GM19395 (cell line): Measurements from ENCODE around the gene GADL1.

Experiments
- ATAC-seq: cut with Tn5 transposase; IDR thresholded peaks from one replicate; pipeline ENCODE4 v1.9.1; 2021; ENCODE audit warnings: mild to moderate bottlenecking, moderate library complexity; ENCODE audit not compliant: unreplicated experiment

Gene GADL1

DNA sequence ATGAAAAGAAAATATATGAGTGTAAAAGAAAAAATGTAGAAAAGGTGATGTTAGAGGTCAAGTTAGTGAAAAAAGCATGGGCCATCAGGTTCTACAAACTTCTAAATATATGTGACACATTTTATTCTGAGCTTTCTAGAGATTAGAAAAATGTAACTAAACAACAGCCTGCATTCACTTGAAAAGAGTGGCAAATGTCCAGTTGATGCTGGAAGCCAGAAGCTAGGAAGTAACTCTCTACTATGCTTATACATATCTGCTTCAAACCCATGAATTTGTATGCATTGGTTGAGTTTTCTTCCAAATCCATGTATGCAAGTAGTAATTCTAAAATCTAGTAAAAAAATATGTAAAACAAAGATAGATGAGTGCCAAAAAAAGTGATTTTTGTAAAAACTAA is 164.5 kb downstream of the GADL1 start:
- no peak for ATAC-seq

DNA sequence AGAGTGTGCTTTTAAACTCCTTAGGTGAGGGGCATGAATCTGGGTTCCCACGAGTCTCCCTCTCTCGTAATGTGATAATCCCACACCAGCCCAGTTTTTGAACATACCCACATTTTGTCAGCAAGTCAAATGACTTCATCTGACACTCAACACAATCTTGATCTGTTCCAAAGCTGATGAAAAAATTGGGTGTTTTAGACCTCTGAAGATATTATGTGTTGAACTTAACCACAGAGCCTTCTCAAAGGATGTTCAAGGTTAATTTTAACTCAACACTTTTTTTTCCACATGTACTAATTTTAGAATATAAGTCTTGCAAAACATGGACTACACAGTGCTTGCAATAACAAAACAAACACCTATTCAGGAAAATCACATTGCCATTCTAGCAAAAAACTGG is 164.9 kb downstream of the GADL1 start:
- ATAC-seq = no peak

DNA sequence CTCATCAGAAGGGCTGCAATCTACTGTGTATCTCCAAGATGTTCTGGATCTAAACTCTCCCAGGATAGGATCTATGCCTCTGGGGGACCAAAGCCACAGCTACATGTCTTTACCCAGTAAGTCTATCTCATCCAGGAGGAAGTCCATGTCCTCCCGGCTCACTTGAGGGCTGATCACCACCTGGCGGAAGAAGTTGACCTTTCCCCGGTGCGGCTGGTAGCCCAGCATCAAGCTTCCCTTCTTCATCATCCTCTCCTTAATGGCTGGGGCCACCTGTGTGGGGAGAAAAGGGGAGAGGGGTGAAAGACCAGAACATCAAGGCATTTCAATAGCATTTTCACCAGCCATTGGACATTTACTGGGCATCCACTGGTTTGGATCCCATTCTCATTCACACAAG is 166.3 kb downstream of the GADL1 start:
- ATAC-seq = no peak

DNA sequence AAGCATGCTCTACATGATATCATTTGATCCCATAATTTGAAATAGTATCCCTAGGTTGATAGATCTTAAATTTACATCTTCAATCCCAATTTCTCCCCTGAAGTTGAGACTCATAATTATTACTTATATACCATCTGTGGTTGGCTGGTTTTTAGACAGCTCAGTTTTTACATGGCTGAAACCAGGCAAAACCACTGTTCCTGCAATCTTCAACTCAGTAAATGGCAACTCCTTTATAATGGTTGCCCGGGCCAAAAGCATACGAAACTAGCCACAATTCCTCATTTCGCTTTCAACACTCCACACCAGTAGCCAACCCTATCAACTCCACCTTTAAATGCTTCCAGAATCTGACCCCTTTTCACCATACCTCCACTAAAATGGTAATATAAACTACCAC is 169.6 kb downstream of the GADL1 start:
- no peak for ATAC-seq

DNA sequence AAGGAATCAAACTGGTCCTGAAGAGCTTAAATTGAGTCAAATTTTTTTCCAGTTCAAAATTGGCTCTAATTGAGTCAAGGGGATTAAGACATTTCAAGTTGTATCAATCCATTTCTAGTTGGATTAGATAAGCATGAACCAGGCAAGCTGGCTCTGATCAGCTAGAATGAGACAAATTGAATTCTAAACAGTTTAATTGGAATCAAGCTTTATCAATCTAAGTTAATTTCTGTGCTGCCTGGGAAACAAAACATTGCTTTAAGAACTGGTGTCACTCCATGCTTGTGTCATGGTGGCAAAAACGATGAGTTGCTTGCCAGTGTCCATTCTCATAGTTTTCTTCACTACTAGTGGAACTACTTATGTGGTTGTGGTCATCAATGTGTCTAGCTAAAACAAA is 171.2 kb downstream of the GADL1 start:
- ATAC-seq = no peak

DNA sequence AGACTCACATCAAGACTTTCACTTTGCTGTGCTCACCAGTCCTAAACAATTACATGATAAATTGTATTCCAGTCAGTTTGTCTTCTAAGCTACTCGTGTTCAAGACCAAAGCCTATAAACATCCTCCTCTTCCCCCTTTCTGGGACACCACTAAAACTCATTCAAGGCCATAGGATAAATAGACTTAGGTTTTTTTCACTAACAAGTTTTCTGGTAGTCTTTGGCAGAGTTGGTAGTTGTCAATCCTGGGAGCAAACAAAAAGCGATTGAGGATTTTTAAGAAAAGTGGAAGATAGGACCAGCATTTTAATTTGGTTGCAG is 173.2 kb downstream of the GADL1 start:
- ATAC-seq = no peak

DNA sequence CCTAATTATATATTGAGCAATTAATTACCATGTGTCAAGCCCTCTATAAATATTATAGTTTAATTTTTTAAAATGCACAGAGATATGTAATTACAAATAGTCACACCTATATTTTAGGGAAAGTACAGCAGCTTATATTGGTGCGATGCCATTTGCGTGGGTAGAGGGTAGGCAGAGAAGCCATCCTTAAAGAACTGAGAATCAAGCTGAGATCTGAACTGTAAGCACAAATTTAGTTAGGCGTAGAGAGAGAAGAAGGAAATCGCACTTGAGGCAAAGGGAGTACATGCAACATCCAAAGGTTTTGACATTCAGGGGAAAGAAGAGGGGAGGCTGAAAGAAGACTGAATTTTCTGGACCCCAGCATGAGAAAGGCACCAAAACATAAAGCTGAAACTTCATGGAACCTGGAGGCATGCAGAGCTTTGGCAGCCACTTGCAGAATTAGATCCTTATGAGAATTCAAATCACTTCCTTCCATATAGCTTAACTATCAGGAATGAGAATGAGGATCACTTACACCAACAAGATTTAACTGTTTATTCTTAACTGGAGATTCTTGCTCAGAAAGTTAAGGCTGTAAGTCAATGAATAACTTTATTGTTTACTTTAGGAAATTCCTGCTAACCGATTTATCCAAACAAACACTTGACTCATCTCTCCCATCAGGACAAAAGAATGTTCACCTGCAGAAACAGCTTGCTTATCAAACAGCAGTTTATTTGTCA is 173.7 kb downstream of the GADL1 start:
- ATAC-seq = no peak

DNA sequence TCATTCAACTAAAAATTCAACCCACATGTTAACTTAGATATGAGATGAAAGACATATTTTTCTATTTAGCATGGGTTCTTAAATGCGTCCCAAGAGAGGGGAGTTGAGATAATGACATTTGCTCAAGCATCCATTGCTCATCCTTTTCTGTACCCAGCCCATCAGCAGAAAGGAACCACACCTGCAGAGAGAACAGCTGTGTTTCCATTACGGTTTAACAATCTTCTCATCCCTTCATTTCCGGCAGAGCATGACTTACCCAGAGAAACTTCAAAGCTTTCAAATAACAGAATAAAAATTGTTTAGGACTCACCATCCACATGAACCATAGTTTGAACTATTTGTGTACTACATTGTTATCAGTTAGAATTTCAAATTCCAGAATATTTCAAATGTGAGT is 174.9 kb downstream of the GADL1 start:
- no peak for ATAC-seq

DNA sequence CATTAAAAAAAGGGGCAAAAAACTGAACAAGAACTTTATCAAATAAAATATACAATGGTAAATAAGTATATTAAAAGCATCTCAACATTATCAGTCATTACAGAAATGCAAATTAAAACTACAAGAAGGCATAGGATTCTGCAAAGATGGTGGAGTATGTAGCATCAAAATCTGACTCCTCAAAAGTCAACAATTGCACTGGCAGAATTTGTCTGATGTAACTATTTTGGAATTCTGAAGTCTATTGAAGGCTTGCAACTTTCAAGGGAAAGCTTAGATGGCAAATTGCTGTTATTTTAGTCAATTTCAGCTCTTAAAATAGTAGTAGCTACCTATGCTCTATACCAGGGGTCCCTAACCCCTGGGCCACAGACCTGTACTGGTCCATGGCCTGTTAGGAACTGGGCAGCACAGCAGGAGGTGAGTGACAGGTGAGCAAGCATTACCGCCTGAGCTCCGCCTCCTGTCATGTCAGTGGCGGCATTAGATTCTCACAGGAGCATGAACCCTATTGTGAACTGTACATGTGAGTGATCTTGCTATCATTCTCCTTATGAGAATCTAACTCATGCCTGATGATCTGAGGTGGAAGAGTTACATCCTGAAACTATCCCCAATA is 180.5 kb downstream of the GADL1 start:
- ATAC-seq = no peak

DNA sequence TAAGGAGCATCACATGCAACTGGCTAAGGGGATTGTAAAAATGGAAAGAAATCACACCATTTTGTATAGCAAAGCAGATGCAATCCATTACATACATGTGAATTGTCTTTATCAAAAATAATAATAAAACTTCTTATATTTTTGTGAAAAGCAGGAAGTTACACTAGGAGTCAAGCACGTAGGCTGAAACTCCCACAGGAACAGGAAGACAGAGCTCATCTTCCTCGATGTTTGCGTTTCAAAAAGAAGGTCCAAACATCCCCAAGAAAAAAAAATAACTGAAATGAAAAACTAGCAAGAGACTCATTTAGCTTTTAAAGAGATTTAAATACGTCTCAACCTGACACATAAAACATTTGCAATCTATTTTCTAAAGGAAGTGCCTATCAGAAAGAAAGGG is 181.5 kb downstream of the GADL1 start:
- no peak for ATAC-seq

DNA sequence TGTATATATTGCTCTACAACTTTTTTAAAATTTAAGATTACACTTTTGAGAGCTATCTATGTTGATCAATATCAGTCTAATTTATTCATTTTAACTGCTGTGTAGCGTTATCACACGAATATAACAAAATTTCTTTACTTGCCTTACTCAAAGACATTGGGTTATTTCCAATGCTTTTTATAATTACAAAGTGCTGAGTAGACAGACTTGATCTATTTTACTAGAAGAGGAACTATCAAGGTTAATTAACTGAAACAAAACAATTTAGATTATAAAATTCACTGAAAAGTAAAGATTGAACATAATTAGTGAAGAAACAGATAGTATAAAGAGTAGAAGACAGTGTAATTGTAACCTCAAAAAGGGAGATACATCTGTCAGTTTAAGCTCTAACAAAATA is 182.6 kb downstream of the GADL1 start:
- no peak for ATAC-seq

DNA sequence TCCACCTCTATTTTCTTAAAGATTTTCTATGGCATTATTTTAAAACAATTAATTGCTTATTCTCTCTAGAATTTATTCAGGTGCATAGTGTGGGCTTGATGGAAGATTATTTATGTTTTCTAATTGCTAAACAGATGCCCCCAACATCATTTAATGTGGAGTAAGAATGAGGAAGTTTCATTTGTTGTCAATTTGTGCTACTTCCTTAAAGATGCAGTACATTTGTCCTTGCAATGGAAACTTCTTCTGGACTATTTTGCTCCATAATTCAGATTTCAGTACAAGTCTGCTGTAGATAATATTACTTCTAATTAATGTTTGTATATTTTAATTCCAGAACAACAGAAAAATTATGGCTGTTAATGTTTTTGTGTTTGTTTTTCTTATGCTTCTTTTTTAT is 183.3 kb downstream of the GADL1 start:
- no peak for ATAC-seq

DNA sequence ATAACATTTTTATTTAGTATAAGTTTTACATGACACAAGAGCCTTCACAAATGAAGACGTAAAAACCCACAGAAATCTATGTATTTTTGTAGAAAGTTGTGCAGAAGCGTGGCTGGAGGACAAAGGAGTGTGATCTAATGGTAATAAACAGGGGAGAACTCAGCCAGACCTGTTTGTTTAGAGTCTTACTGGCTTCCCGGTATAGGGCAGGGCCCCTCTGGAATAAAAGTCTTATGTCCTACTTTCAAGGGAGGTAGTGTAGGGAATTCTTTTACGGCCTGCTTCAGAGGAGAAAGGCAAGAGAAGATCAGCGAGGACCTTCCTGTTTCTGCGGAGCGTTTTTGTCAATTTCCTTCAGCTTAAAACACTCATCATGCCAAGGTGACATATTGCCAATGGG is 184.4 kb downstream of the GADL1 start:
- no peak for ATAC-seq

DNA sequence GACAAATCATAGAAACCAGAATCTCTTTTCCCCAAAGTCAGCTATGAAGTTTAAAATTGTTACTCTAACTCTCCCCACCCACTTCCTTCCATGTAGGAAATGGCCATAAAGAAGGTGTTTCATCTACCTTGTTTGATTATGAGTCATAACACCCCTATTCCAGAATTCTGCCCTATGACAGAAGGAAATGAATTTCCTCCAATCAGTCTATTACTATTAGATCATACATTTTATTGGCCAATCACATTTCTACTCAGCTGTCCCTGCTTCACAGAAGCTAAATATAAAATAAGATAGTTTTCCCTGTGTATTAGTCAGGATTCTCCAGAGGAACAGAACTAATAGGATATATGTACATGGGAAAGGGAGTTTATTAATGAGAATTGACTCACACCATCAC is 186.0 kb downstream of the GADL1 start:
- no peak for ATAC-seq

DNA sequence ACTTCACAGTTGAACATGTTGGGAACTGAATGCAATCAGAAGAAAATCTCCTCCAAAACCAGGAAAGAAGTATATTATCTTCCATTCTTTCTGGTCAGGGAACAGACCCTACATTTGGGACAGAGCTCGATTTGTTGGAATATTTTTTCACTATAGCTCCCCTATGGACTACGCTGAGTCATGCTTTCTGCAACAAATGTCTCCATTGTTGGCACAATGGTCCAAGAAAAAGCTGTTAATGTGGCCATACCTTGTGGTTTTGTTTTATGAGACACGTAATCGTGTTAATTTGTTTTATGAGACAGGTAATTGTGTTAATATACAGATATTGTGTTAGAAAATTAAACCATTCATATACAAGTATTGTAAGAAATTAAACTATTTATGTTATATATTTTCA is 186.6 kb downstream of the GADL1 start:
- no peak for ATAC-seq

DNA sequence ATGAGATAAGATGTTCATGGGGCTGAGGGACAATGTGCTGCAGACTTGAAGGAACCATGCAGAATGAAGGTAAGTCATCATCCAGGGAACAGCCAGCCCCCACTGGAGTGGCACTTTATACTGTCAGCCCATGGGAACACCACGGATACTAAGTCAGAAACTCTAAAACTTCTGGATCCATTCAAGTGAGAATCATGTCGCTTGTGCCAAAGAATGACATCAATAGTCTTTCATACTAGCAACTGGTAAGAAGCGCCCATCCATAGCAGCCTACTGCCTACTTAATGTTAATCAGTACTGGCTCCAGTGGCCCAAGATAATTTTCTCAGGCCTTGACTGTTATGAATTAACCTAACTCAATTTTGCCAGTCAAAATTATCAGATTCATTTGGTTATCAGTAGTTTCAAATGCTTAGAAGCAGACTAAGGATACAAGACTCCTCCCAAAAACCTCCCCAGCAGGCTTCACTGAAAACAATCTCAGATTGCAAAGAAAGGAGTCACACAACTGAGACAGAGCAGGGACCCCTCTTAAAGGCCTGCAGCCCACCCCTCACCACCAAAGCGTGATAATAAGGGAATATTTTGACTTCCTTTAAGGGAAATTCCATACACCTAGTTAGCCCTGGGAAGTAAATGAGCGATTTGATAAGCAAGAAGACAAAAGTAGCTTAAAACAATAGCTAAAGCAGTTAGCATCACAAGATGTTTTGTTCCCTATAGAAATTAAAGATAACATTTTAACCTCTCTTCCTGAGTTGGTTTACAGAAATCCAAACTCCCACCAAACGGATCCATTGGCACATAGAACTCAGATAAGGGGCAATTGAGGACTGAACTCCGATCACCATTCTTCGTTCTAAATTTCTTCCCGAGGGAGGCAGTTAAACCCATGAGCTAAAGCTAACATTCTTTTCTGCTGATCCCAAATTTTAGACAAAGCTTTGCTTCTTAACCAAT is 189.2 kb downstream of the GADL1 start:
- ATAC-seq = no peak

DNA sequence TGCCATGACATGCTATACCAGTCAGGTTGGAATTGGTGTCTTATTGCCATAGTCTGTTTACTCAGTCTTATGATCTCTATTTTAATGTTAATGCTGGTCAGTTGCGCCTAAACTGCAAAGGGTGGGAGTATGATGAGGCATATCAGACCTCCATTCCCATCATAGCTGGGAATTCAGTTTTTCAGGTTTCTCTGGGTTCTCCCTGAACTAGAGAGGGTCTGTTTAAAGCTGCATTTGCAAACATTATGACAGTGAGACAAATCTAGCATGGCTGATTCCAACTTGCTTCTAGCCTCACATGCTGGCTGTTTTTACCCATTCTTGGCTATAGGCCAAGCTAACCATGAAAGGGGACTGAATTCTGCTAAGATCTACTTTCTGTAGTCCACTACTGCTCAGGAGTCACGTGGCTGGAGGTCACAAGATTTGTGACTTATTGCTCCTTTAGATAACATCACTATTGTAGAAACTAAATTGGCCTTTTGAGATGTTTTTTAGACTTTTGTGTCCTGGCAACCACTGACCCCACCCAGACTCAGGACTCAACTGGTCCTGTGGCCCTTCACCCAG is 191.5 kb downstream of the GADL1 start:
- ATAC-seq = no peak

DNA sequence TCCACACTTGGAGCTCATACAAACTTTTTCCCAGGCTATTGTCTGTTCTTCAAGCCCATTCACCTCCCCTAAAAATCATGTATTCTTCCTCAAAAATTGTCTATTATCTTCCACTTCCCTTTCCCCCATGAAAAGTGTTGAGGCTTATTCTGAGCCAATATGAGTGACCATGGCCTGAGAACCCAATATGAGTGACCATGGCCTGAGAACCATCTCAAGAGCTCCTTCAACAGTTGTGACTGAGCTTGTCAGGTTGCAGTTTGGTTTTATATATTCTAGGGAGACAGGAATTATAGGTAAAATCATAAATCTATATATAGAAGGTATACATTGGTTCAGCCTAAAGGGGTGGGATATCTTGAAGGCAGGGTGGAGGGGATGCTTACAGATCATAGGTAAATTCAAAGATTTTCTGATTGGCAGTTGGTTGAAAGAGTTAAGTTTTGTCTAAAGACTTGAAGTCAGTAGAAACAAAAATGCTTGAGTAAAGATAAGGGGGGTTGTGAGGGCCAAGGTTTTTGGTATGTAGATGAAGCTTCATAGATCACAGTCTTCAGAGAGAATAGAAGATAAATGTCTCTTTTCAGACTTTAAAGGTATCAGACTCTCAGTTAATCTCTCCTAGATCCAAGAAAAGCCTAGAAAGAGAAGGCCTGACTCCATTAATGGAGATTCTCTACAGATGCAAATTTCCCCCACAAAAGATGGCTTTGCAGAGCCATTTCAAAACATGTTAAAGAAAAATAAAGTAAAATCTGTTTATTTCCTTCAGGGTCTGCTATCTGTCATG is 192.2 kb downstream of the GADL1 start:
- no peak for ATAC-seq

DNA sequence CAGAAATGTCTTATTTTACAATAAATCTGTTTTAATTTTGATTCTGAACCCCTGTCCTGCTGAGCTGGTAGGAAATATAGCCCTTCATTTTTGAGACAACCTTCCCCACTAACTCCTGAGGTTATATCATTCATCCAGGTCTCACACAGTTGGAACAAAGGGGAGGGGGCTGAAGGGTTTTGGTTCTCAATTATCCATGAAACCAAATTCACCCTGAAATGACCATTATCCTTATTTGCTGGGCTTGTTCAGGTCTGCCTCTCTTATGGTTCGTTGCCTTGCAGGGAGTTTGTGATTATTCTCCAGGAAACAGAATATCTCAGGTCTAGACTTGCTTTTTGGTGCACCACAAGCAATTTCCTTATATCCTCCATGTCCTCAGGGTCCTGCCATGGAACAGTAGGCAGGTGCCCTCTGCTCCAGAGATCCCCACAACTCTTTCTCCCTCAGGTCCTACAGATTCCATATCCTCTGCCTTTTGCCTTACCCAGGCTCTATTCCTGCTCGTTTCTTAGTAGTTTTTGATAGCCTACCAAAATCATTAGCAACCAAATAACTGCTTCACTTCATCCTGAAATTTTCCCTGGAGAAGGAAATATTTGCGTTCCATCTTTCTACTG is 193.6 kb downstream of the GADL1 start:
- ATAC-seq = no peak

DNA sequence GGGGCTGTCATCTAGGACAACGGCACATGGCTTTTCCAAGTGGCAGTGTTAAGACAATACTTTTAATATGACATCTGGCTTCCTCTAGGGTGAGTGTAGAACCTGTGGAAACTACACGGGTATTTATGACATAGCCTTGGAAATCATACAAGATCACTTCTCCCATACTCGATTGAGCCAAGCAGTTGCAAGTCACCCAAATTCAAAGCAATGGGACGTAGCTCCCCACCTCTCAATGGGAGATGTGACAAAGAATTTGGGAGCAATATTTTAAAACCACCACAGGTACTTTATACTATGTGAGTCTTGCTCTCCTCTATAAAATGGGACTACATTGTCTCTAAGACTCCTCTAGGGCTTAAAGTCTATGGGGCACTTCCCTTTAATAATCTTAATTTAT is 194.5 kb downstream of the GADL1 start:
- ATAC-seq = no peak
